Measurements from ENCODE around the gene STX8. TPM values are rescaled to one million over a fixed set of nuclear protein-coding genes. Genes with fewer than 3 reads are reported as not detected.

The STX8 gene
- total RNA-seq, 1 experiment from 2014 or later: 38.8 TPM

DNA sequence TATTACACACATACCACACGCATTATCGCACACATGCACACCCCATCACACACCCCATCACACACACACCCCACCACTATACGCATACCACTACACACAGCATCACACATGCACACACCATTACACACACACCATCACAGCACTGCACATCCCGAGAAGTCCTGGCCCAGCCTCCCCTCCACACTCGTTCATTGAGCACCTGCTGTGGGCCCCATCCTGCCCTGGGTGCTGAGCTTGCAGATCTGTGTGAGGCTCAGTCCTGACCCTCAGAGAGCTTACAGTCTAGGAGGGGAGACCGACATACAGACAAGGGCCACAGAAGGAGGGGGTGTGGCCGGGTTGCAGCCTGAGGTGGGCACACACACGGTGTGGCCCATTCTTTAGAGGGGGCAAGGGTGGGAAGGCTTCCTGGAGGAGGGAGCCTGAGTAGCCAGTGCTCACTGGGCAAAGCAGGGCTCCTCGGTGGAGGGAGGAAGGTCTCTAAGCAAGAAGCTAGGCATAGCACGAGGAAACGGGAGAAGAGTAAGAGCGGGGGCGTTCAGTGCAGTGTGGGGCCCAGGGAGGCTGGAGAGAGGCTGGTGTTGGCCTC lies 347.7 kb downstream of the STX8 start:
- Histone ChIP-seq H3K9me2 (ENCODE audit: insufficient read depth) (no peaks in the 10 kb centered on the region), H2AFZ (ENCODE audit: low read depth, low read length, poor library complexity, severe bottlenecking) (no peak overlapping the region), H3K4me3 (replicated peaks in 1 of 2; ENCODE audit: low read depth in 1 of 2, low read length in 2 of 2) (no peak overlapping the region), H3K79me2 (ENCODE audit: insufficient read depth, low read length) (no peaks in the 10 kb centered on the region), H3K9me3 (ENCODE audit: control insufficient read depth in 1 of 2, insufficient read depth in 1 of 2, low read depth in 1 of 2, low read length in 2 of 2) (no peaks in the 10 kb centered on the region; a peak in 1 of 4 replicates), H3K4me1 (ENCODE audit: control insufficient read depth in 1 of 2, insufficient read depth in 2 of 2, low read length in 2 of 2) (no peaks in the 10 kb centered on the region), H3K9ac (ENCODE audit: low read length) (no peak overlapping the region), H3K36me3 (ENCODE audit: control insufficient read depth in 1 of 2, insufficient read depth in 2 of 2, low read length in 2 of 2) (no peaks in the 10 kb centered on the region), H3K4me2 (ENCODE audit: low read length) (no peak overlapping the region), H3K27ac (ENCODE audit: low read depth, low read length) (no peak overlapping the region), H3K27me3 (ENCODE audit: insufficient read depth, low read length) (no peaks in the 10 kb centered on the region), H4K20me1 (ENCODE audit: insufficient read depth) (no peaks in the 10 kb centered on the region)
- ChIA-PET CTCF (no interaction called here), RAD21 (ENCODE audit: low non-redundant PET in 1 of 2, low total read pairs in 2 of 2, uncharacterized antibody in 2 of 2, unreplicated experiment in 2 of 2) (no interaction called here), POLR2A (no interaction called here)
- intact Hi-C loops (cut with micrococcal nuclease): no loop called here
- DNase-seq (ENCODE audit: low read depth, low spot score) (no peak), ATAC-seq (no peak)
- BruUV-seq (replicated peaks): no TSS peak
- TF ChIP-seq ZNF274 (IDR thresholded peaks at IDR 0.05; ENCODE audit: low read depth, low read length): no peak
- TF ChIP-seq EZH2 (IDR thresholded peaks at IDR 0.05): no peak
- TF ChIP-seq ZFX (IDR thresholded peaks at IDR 0.05): no peak
- no peak for TF ChIP-seq CEBPB (IDR thresholded peaks at IDR 0.05; ENCODE audit: low read depth)
- no peak for TF ChIP-seq CTCF (IDR thresholded peaks at IDR 0.05 in 2 of 3, conservative IDR thresholded peaks at IDR 0.05 in 1 of 3; ENCODE audit: borderline replicate concordance in 1 of 3, insufficient read depth in 1 of 3, low read depth in 2 of 3, low read length in 2 of 3)
- no peak for TF ChIP-seq REST (IDR thresholded peaks at IDR 0.05; ENCODE audit: low read depth)
- TF ChIP-seq RAD21 (IDR thresholded peaks at IDR 0.05; ENCODE audit: low read depth): no peak
- no peak for TF ChIP-seq SRF (IDR thresholded peaks at IDR 0.05; ENCODE audit: low read depth)
- TF ChIP-seq, protein P1, sequence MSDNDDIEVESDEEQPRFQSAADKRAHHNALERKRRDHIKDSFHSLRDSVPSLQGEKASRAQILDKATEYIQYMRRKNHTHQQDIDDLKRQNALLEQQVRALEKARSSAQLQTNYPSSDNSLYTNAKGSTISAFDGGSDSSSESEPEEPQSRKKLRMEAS (IDR thresholded peaks at IDR 0.05): no peak
- TF ChIP-seq, protein P2, sequence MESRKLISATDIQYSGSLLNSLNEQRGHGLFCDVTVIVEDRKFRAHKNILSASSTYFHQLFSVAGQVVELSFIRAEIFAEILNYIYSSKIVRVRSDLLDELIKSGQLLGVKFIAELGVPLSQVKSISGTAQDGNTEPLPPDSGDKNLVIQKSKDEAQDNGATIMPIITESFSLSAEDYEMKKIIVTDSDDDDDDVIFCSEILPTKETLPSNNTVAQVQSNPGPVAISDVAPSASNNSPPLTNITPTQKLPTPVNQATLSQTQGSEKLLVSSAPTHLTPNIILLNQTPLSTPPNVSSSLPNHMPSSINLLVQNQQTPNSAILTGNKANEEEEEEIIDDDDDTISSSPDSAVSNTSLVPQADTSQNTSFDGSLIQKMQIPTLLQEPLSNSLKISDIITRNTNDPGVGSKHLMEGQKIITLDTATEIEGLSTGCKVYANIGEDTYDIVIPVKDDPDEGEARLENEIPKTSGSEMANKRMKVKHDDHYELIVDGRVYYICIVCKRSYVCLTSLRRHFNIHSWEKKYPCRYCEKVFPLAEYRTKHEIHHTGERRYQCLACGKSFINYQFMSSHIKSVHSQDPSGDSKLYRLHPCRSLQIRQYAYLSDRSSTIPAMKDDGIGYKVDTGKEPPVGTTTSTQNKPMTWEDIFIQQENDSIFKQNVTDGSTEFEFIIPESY (IDR thresholded peaks at IDR 0.05; ENCODE audit: extremely low read depth, insufficient replicate concordance, low read length): no peak
- no peak for TF ChIP-seq ELF1 (IDR thresholded peaks at IDR 0.05; ENCODE audit: borderline replicate concordance, low read depth)
